ENCODE data around the gene C6orf89.
A peak's percentile ranks its signal among the peaks of the same experiment; 100 is the strongest.

The C6orf89 gene

DNA sequence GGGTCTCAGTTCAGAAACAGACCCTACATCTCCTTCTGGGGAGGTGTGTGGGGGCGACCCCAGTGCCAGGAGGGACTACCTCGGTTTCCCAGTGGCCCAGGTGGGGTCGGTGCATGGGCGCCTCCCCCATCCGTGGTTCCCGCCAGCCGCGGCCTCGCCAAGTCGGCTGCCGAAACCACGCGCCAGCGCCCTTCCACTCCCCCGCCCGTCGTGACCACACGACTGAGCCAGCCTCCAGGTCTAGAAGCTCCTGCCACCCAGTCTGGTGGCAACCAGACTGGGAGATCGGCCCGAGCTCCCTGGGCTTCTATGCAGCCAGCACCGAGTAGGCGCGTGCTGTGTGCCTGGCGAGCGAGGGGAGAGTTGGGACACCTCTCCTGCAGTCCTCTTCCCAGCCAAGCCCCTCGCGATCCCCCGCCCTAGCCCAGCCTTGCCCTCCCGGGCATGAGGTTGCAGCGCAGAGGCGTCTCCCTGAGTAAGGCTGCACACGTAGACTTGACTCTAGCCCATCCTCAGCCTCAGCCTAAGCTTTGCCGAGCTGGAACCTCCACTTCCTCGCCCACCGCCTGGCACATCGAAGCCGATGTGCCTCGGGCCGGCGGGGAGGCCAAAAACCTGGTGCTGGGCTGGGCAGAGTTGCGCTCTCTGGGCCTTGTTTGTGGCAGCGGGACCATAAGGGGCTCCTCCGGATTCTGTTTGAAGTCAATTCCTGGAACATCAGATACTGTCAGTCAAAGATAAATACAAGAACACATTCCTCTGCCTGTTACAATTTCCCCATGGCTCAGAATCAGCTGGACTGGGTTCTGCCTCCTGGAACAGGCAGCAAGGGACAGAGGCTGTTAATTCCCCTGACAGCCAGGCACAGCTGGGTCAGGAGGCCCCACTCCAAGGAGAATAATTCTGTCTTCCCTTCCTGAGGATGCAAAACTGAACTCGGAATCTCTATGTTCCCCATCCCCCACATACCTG, 45.0 kb upstream of the C6orf89 start:
- no peak overlapping the region for H3K9ac ChIP-seq (ENCODE audit: low read length)
- H4K20me1 ChIP-seq (ENCODE audit: insufficient read depth, low read length) = no peaks in the 10 kb centered on the region
- H2AFZ ChIP-seq (ENCODE audit: low read length) = no peak overlapping the region
- H3K27me3 ChIP-seq (ENCODE audit: insufficient read depth, low read length) = peaks cover 9% of the 10 kb centered on the region; the same call in 1 of the 2 replicates
- TF ChIP-seq CTCF (IDR thresholded peaks at IDR 0.05; ENCODE audit: low read length) (no peak), EZH2 (IDR thresholded peaks at IDR 0.05; ENCODE audit: borderline replicate concordance, low read length) (no peak)
- H3K4me2 ChIP-seq (ENCODE audit: low read length) = peak overlapping the region; percentile 67
- H3K4me3 ChIP-seq (ENCODE audit: low read depth, low read length, poor library complexity, severe bottlenecking) = peak overlapping the region; percentile 51
- no peaks in the 10 kb centered on the region for H3K79me2 ChIP-seq (ENCODE audit: insufficient read depth, low read length)
- no peak overlapping the region for H3K27ac ChIP-seq (ENCODE audit: low read depth, low read length, poor library complexity, severe bottlenecking)
- no peaks in the 10 kb centered on the region for H3K9me2 ChIP-seq (ENCODE audit: low read depth, low read length)
- H3K36me3 ChIP-seq (ENCODE audit: insufficient read depth, low read length) = no peaks in the 10 kb centered on the region
- peaks cover 11% of the 10 kb centered on the region for H3K4me1 ChIP-seq (ENCODE audit: insufficient read depth, low read length, severe bottlenecking)
- H3F3A ChIP-seq (ENCODE audit: insufficient read depth, low read length) = no peaks in the 10 kb centered on the region
- no peaks in the 10 kb centered on the region for H3K9me3 ChIP-seq (ENCODE audit: low read length)

- Histone ChIP-seq H3F3A (ENCODE audit: insufficient read depth, low read length) (no peaks in the 10 kb centered on the region), H3K79me2 (ENCODE audit: insufficient read depth, low read length) (no peaks in the 10 kb centered on the region), H3K9me3 (ENCODE audit: low read length) (no peaks in the 10 kb centered on the region), H3K27ac (ENCODE audit: low read depth, low read length, poor library complexity, severe bottlenecking) (no peak overlapping the region), H4K20me1 (ENCODE audit: insufficient read depth, low read length) (no peaks in the 10 kb centered on the region), H3K4me3 (ENCODE audit: low read depth, low read length, poor library complexity, severe bottlenecking) (no peak overlapping the region), H3K4me1 (ENCODE audit: insufficient read depth, low read length, severe bottlenecking) (peaks cover 11% of the 10 kb centered on the region), H3K9me2 (ENCODE audit: low read depth, low read length) (no peaks in the 10 kb centered on the region), H3K36me3 (ENCODE audit: insufficient read depth, low read length) (no peaks in the 10 kb centered on the region), H2AFZ (ENCODE audit: low read length) (no peak overlapping the region), H3K4me2 (ENCODE audit: low read length) (no peak overlapping the region), H3K27me3 (ENCODE audit: insufficient read depth, low read length) (peaks cover 9% of the 10 kb centered on the region; the same call in 1 of the 2 replicates), H3K9ac (ENCODE audit: low read length) (no peak overlapping the region)
- TF ChIP-seq CTCF (IDR thresholded peaks at IDR 0.05; ENCODE audit: low read length) = no peak
- TF ChIP-seq EZH2 (IDR thresholded peaks at IDR 0.05; ENCODE audit: borderline replicate concordance, low read length) = no peak
These were observed 44.0 kb upstream of the C6orf89 start for GRCh38 chr6:36841756-36842155.

DNA sequence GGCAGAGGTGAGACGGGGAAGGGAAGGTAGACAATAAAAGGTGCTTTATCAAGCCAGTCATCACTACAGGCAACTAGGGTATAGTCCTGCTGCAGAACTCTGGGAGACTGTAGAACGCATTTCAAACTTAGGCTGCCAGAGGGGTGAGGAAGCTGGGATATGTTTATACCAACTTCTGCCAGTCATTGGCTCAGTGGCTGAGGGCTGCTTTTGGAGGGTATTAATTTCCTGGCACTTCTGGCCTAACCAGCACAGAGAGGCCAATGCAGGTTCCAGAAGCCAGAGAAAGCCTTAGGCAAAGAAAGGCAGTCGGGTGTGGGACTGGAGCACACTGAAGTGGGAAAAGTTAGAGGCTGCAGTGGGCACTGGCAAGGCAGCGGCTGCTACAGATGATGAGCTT, 42.6 kb upstream of the C6orf89 start:
- no peaks in the 10 kb centered on the region for H3F3A ChIP-seq (ENCODE audit: insufficient read depth, low read length)
- H3K9ac ChIP-seq (ENCODE audit: low read length) = no peak overlapping the region
- no peaks in the 10 kb centered on the region for H3K79me2 ChIP-seq (ENCODE audit: insufficient read depth, low read length)
- H3K27me3 ChIP-seq (ENCODE audit: insufficient read depth, low read length) = peaks cover 9% of the 10 kb centered on the region; the same call in 1 of the 2 replicates
- no peak overlapping the region for H2AFZ ChIP-seq (ENCODE audit: low read length)
- no peaks in the 10 kb centered on the region for H3K9me2 ChIP-seq (ENCODE audit: low read depth, low read length)
- TF ChIP-seq CTCF (IDR thresholded peaks at IDR 0.05; ENCODE audit: low read length) (no peak), EZH2 (IDR thresholded peaks at IDR 0.05; ENCODE audit: borderline replicate concordance, low read length) (no peak)
- H3K4me3 ChIP-seq (ENCODE audit: low read depth, low read length, poor library complexity, severe bottlenecking) = no peak overlapping the region
- H3K4me2 ChIP-seq (ENCODE audit: low read length) = no peak overlapping the region
- H4K20me1 ChIP-seq (ENCODE audit: insufficient read depth, low read length) = no peaks in the 10 kb centered on the region
- peaks cover 11% of the 10 kb centered on the region for H3K4me1 ChIP-seq (ENCODE audit: insufficient read depth, low read length, severe bottlenecking)
- H3K36me3 ChIP-seq (ENCODE audit: insufficient read depth, low read length) = no peaks in the 10 kb centered on the region
- no peak overlapping the region for H3K27ac ChIP-seq (ENCODE audit: low read depth, low read length, poor library complexity, severe bottlenecking)
- no peaks in the 10 kb centered on the region for H3K9me3 ChIP-seq (ENCODE audit: low read length)

Data from OCI-LY1 (cell line).